PC-9 (cell line): ENCODE data around the gene ROR2.
"Not testable (repeated sequence)": the region's sequence is repeated elsewhere in the genome, so short reads cannot be mapped to it uniquely, and the experiment has no call there.

Experiments used
- CTCF ChIP-seq: fragments of 200-600 bp; sonication (generic); conservative IDR thresholded peaks from 2 replicates; pipeline ENCODE4 v1.6.1; 2017; ENCODE audit warnings: mixed run types, antibody characterized with exemption, mild to moderate bottlenecking, moderate library complexity
- EZH2 ChIP-seq: fragments of 200-600 bp; sonication (generic); IDR thresholded peaks from 2 replicates; pipeline ENCODE4 v1.8.0; 2017; ENCODE audit warnings: antibody characterized with exemption, low read depth

GRCh38 chr9:91798273-91799112, 151.5 kb downstream of the ROR2 start:
- TF ChIP-seq CTCF, EZH2: not testable (repeated sequence)
